DOHH2 (cell line): ENCODE measurements around the gene LMBRD2.

Source experiments
- H3F3A ChIP-seq: fragments of 200-600 bp; sonication (generic), shearing (Covaris generic); 2 replicates; pipeline ENCODE4 v1.6.0; 2016; ENCODE audit warnings: antibody characterized with exemption, mild to moderate bottlenecking; ENCODE audit not compliant: control insufficient read depth, insufficient read depth
- H3K27ac ChIP-seq: fragments of 200-600 bp; sonication (generic); 2 replicates; pipeline ENCODE4 v1.5.1; 2014; ENCODE audit warnings: low read depth, mild to moderate bottlenecking, low read length, moderate library complexity
- H3K27me3 ChIP-seq: fragments of 200-600 bp; sonication (generic); 2 replicates; pipeline ENCODE4 v1.6.1; 2014; ENCODE audit warnings: mild to moderate bottlenecking, low read length, mixed read lengths; ENCODE audit not compliant: control insufficient read depth
- H3K36me3 ChIP-seq: fragments of 200-600 bp; sonication (generic); 2 replicates; pipeline ENCODE4 v1.6.1; 2014; ENCODE audit warnings: mild to moderate bottlenecking, low read length, moderate library complexity, mixed read lengths; ENCODE audit not compliant: control insufficient read depth
- H3K4me1 ChIP-seq: fragments of 200-600 bp; sonication (generic); 2 replicates; pipeline ENCODE4 v1.6.1; 2014; ENCODE audit warnings: mild to moderate bottlenecking, low read length, mixed read lengths; ENCODE audit not compliant: control insufficient read depth
- H3K4me2 ChIP-seq: fragments of 200-600 bp; sonication (generic); 2 replicates; pipeline ENCODE4 v1.6.0; 2014; ENCODE audit warnings: mild to moderate bottlenecking, low read length, moderate library complexity
- H3K4me3 ChIP-seq: fragments of 200-600 bp; sonication (generic); 2 replicates; pipeline ENCODE4 v1.5.1; 2014; ENCODE audit warnings: mild to moderate bottlenecking, low read length, mixed read lengths
- H3K79me2 ChIP-seq: fragments of 200-600 bp; sonication (generic); 2 replicates; pipeline ENCODE4 v1.6.1; 2014; ENCODE audit warnings: mild to moderate bottlenecking, low read length, mixed read lengths; ENCODE audit not compliant: control insufficient read depth
- H3K9me2 ChIP-seq: fragments of 200-600 bp; sonication (generic); replicated peaks from 2 replicates; pipeline ENCODE4 v1.6.1; 2014; ENCODE audit warnings: mild to moderate bottlenecking, low read length, mixed read lengths; ENCODE audit not compliant: control insufficient read depth
- H3K9me3 ChIP-seq: fragments of 200-600 bp; sonication (generic); 2 replicates; pipeline ENCODE4 v1.6.1; 2014; ENCODE audit warnings: antibody characterized with exemption, low read length, mixed read lengths; ENCODE audit not compliant: control insufficient read depth, insufficient read depth
- H4K20me1 ChIP-seq: fragments of 200-600 bp; sonication (generic); 2 replicates; pipeline ENCODE4 v1.6.0; 2014; ENCODE audit warnings: low read depth, mild to moderate bottlenecking, antibody characterized with exemption, low read length, moderate library complexity; ENCODE audit not compliant: control insufficient read depth, insufficient read depth
- CTCF ChIP-seq: fragments of 200-600 bp; sonication (generic); IDR thresholded peaks from one replicate; pipeline ENCODE4 v1.5.1; 2014; ENCODE audit warnings: antibody characterized with exemption, mild to moderate bottlenecking, low read depth, low read length; ENCODE audit not compliant: poor library complexity, severe bottlenecking
- EZH2phosphoT487 ChIP-seq: fragments of 200-600 bp; sonication (generic); IDR thresholded peaks from 2 replicates; pipeline ENCODE4 v1.6.1; 2017; ENCODE audit warnings: borderline replicate concordance, mild to moderate bottlenecking, antibody characterized with exemption, low read length, moderate library complexity, mixed read lengths

Gene LMBRD2

GRCh38 chr5:36068751-36069281 lies 82.9 kb downstream of the LMBRD2 start:
- Histone ChIP-seq H4K20me1 (no peaks in the 10 kb centered on the region), H3K9me2 (no peaks in the 10 kb centered on the region), H3K79me2 (no peaks in the 10 kb centered on the region), H3K27me3 (no peaks in the 10 kb centered on the region), H3F3A (no peaks in the 10 kb centered on the region), H3K27ac (no peak overlapping the region), H3K4me3 (no peak overlapping the region), H3K9me3 (no peaks in the 10 kb centered on the region), H3K4me1 (no peaks in the 10 kb centered on the region), H3K4me2 (no peak overlapping the region), H3K36me3 (no peaks in the 10 kb centered on the region)
- TF ChIP-seq CTCF (no peak), EZH2phosphoT487 (no peak)

DNA sequence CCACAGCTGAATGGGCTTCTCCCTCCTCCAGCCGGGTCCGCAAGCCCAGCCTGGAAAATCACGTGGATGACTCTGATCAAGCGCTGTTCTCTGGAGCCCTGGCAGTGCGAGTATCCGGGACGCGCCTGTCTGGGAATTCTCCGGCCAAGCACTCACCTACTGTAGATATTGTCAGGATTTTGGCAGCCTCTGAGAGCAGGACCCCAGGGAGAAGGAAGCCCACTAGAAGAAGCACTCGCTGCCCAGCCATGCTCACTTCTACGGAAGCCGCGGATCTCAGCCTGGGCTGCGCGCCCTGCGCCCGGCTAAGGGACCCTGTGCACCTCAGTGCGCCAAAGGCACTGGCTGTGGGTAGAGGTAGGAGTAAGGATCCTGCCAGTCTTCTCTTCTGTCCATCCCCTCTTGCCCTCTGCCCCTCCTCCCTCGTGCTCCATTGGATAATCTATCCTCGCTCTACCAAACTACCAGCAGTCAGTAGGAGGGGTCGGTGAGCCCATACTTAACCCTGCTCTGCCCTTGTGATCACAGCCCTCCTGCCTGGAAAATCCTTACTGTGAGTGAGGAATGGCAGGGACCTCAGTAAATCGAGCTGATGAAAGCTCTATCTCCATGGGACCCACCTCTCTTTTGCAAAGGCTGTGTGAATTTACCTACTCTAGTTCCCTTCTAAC lies 85.0 kb downstream of the LMBRD2 start, which contains the start of gene UGT3A2:
TSS of gene UGT3A2 (minus strand) at position 343 of the 671 bp plus-strand sequence. CDS start at position 250, 93 bp downstream.
- Histone ChIP-seq H3K27me3 (no peaks in the 10 kb centered on the region), H3K4me3 (no peak within 1 kb of the TSS)

DNA sequence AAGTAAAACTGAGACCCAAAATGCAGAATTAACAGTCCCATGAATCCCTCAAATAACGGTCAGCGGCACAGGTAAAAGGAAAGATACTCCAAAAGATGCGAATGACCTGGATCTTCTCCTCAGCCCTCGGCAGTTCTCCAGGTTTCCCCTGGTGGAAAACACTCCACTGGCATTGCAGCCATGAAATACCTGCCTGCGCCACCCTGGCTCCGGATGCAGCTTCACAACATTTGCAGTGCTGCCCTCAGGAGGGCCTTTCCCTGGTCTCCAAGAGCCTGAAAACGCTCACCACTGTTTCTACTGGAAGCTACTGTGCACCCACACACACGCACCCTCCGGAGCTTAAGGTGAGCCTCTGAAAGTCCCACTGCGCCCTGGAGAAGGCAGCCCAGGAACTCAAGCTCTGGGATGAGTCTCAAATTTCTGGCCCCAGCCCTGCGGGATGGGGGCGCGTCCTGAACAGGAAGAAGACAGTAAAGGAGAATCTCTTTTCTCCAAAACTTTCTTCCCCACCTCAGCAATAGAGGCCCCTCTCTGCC lies 85.6 kb downstream of the LMBRD2 start:
- Histone ChIP-seq H3K27ac (no peak overlapping the region), H3K9me3 (no peaks in the 10 kb centered on the region), H3K36me3 (no peaks in the 10 kb centered on the region), H3K4me1 (no peaks in the 10 kb centered on the region), H3K27me3 (no peaks in the 10 kb centered on the region), H3K9me2 (no peaks in the 10 kb centered on the region), H4K20me1 (no peaks in the 10 kb centered on the region), H3F3A (no peaks in the 10 kb centered on the region), H3K4me3 (no peak overlapping the region), H3K79me2 (no peaks in the 10 kb centered on the region), H3K4me2 (no peak overlapping the region)
- TF ChIP-seq EZH2phosphoT487 (no peak), CTCF (no peak)

More for the DNA sequence above, 85.0 kb downstream of the LMBRD2 start, which contains the start of gene UGT3A2:
- no peaks in the 10 kb centered on the region for H3K79me2 ChIP-seq
- H3F3A ChIP-seq, result no peaks in the 10 kb centered on the region
- H3K4me1 ChIP-seq, result no peaks in the 10 kb centered on the region
- no peak within 1 kb of the TSS for H3K27ac ChIP-seq
- TF ChIP-seq EZH2phosphoT487 (no peak), CTCF (no peak)
- H3K36me3 ChIP-seq, result no peaks in the 10 kb centered on the region
- no peaks in the 10 kb centered on the region for H3K9me3 ChIP-seq
- no peaks in the 10 kb centered on the region for H3K9me2 ChIP-seq
- no peak within 1 kb of the TSS for H3K4me2 ChIP-seq
- H4K20me1 ChIP-seq, result no peaks in the 10 kb centered on the region
